Lung (tissue), 12 donors: ENCODE data around the gene NEUROD4. TPM values are rescaled to one million over a fixed set of nuclear protein-coding genes. Genes with fewer than 3 reads are reported as not detected.

ENCODE experiments used
- ATAC-seq: fragments of 200-7000 bp; cut with Tn5 transposase; one replicate; pipeline ENCODE4 v1.9.1; 2020; ENCODE audit warnings: moderate number of reproducible peaks; ENCODE audit not compliant: insufficient read depth, low FRiP score
- DNase-seq, 3 donors: peaks; one replicate each; pipeline ENCODE4 v3.0.0-alpha.2; 2013 to 2017
- H3K27ac ChIP-seq, 2 donors: one replicate each; pipeline ENCODE4 v1.5.1; 2013; ENCODE audit warnings: mild to moderate bottlenecking in 2 of 2, moderate library complexity in 2 of 2, control low read depth in 1 of 2, inconsistent platforms in 1 of 2, low read depth in 1 of 2, low read length in 1 of 2
- H3K27me3 ChIP-seq, 3 donors: one replicate each; pipeline ENCODE4 v1.5.1; 2013; ENCODE audit warnings: low read length in 2 of 3; ENCODE audit not compliant: control insufficient read depth in 3 of 3, insufficient read depth in 3 of 3
- H3K36me3 ChIP-seq, 4 donors: one replicate each; pipeline ENCODE4 v1.5.1; 2013; ENCODE audit warnings: low read length in 4 of 4, mild to moderate bottlenecking in 1 of 4, moderate library complexity in 1 of 4; ENCODE audit not compliant: control insufficient read depth in 4 of 4, insufficient read depth in 4 of 4
- H3K4me1 ChIP-seq, 5 donors: one replicate each; pipeline ENCODE4 v1.5.1; 2013; ENCODE audit warnings: low read length in 5 of 5, mild to moderate bottlenecking in 2 of 5, moderate library complexity in 1 of 5; ENCODE audit not compliant: control insufficient read depth in 5 of 5, insufficient read depth in 5 of 5
- H3K4me3 ChIP-seq: one replicate; pipeline ENCODE4 v1.5.1; 2013; ENCODE audit warnings: mild to moderate bottlenecking, control low read depth, moderate library complexity
- H3K9ac ChIP-seq, 2 donors: one replicate each; pipeline ENCODE4 v1.5.1; 2013; ENCODE audit warnings: low read length in 2 of 2, control low read depth in 1 of 2; ENCODE audit not compliant: insufficient read depth in 1 of 2
- H3K9me3 ChIP-seq, 4 donors: one replicate each; pipeline ENCODE4 v1.5.1; 2013; ENCODE audit warnings: low read length in 3 of 4, mild to moderate bottlenecking in 1 of 4, moderate library complexity in 1 of 4; ENCODE audit not compliant: control insufficient read depth in 4 of 4, insufficient read depth in 3 of 4
- CTCF ChIP-seq: IDR thresholded peaks from 2 replicates; pipeline ENCODE4 v1.5.1; 2012; ENCODE audit warnings: mild to moderate bottlenecking; ENCODE audit errors: control extremely low read depth, extremely low read depth
- WGBS, 2 donors: extraction: QIAGEN DNeasy Blood & Tissue Kit; methylation state at CpG; one replicate each; pipeline ENCODE4 v1.1.7; 2013; 5-methylcytosine and 5-hydroxymethylcytosine counted together
- polyA plus RNA-seq, 2 donors: library from polyadenylated mRNA; stranded (reverse); fragments of 200-250 nt; gene quantifications; one replicate each; pipeline ENCODE4 v1.2.1, GENCODE V29; 2013
- total RNA-seq, 2 donors: library from RNA; depleted of rRNA in 1 of 2; stranded (reverse); fragments of >200 nt in 1 of 2; gene quantifications; one replicate each; pipeline ENCODE4 v1.2.1, GENCODE V29; 2014 to 2021
- donor health status: control.
- donor health status: control.
- donor health status: Bipolar disorder and iron deficiency.
- donor health status: healthy.
- donor health status: DM: yes; HTN: yes; CAD: no.

Gene NEUROD4
- total and polyA plus RNA-seq, 4 donors = not detected

GRCh38 chr12:55051197-55051947 lies 31.6 kb downstream of the NEUROD4 start:
- Histone ChIP-seq H3K4me1 (no peaks in the 10 kb centered on the region), H3K36me3 (no peaks in the 10 kb centered on the region), H3K4me3 (no peak overlapping the region), H3K27ac (no peak overlapping the region), H3K27me3 (no peaks in the 10 kb centered on the region), H3K9me3 (peaks cover 0 to 2% (median 0%) of the 10 kb centered on the region in 4 donors), H3K9ac (no peak overlapping the region)
- ATAC-seq = no peak
- no peak for DNase-seq
- TF ChIP-seq CTCF = no peak
- 70 to 78% methylated on average over 7 of the region's 7 CpGs for WGBS, 2 donors

- no peaks in the 10 kb centered on the region for H3K4me1 ChIP-seq
- TF ChIP-seq CTCF = no peak
- no peak overlapping the region for H3K4me3 ChIP-seq
- H3K36me3 ChIP-seq = no peaks in the 10 kb centered on the region
- peak in 1 of 3 donors; percentile 9 for DNase-seq
- peaks cover 0 to 3% (median 0%) of the 10 kb centered on the region in 3 donors for H3K27me3 ChIP-seq
- 53 to 81% methylated on average over 5 of the region's 5 CpGs for WGBS, 2 donors
- no peak overlapping the region for H3K27ac ChIP-seq
- no peak for ATAC-seq
- H3K9ac ChIP-seq = no peak overlapping the region
- H3K9me3 ChIP-seq = no peaks in the 10 kb centered on the region
Measured at GRCh38 chr12:55057481-55057880, 37.7 kb downstream of the NEUROD4 start.

- Histone ChIP-seq H3K36me3 (no peaks in the 10 kb centered on the region), H3K9ac (no peak overlapping the region), H3K27me3 (peaks cover 0 to 3% (median 0%) of the 10 kb centered on the region in 3 donors), H3K27ac (no peak overlapping the region), H3K4me3 (no peak overlapping the region), H3K4me1 (no peaks in the 10 kb centered on the region), H3K9me3 (no peaks in the 10 kb centered on the region)
- no peak for TF ChIP-seq CTCF
- ATAC-seq = no peak
- DNase-seq = no peak
- 86 to 93% methylated on average over 1 of the region's 1 CpG for WGBS, 2 donors
Measured at GRCh38 chr12:55058082-55058481, 38.3 kb downstream of the NEUROD4 start.
